NCI-H69 (cell line): ENCODE data around the gene CHI3L1.

Source experiments
- DNase-seq: peaks from one replicate; lab custom pipeline; 2025; lab: John Stamatoyannopoulos, UW

Gene CHI3L1

GRCh38 chr1:203151362-203152157 lies 34.9 kb downstream of the CHI3L1 start:
- no peak for DNase-seq

- DNase-seq, result no peak
Observed at GRCh38 chr1:203150511-203151297, 35.8 kb downstream of the CHI3L1 start.

GRCh38 chr1:203149188-203149840 lies 37.2 kb downstream of the CHI3L1 start:
- no peak for DNase-seq

GRCh38 chr1:203148579-203148978 lies 37.9 kb downstream of the CHI3L1 start:
- DNase-seq, result no peak

- DNase-seq, result peak; percentile 79
Observed at GRCh38 chr1:203148127-203148526, 38.4 kb downstream of the CHI3L1 start.

- DNase-seq, result no peak
Observed at GRCh38 chr1:203147376-203147775, 39.1 kb downstream of the CHI3L1 start.

- no peak for DNase-seq
Observed at GRCh38 chr1:203146537-203146936, 40.0 kb downstream of the CHI3L1 start.

- DNase-seq, result no peak
Observed at GRCh38 chr1:203146042-203146369, 40.5 kb downstream of the CHI3L1 start.

- peak; percentile 15 for DNase-seq
Observed at GRCh38 chr1:203145321-203146041, 41.0 kb downstream of the CHI3L1 start.

- peak; percentile 10 for DNase-seq
Observed at GRCh38 chr1:203144661-203145060, 41.8 kb downstream of the CHI3L1 start.

GRCh38 chr1:203143641-203144040 lies 42.9 kb downstream of the CHI3L1 start:
- no peak for DNase-seq

- peak; percentile 96 for DNase-seq
Observed at GRCh38 chr1:203142684-203143408, 43.7 kb downstream of the CHI3L1 start.

GRCh38 chr1:203142124-203142523 lies 44.4 kb downstream of the CHI3L1 start:
- no peak for DNase-seq

- no peak for DNase-seq
Observed at GRCh38 chr1:203140743-203141520, 45.6 kb downstream of the CHI3L1 start.

GRCh38 chr1:203139976-203140475 lies 46.5 kb downstream of the CHI3L1 start:
- no peak for DNase-seq

- DNase-seq, result no peak
Observed at GRCh38 chr1:203138066-203138465, 48.4 kb downstream of the CHI3L1 start.

GRCh38 chr1:203137324-203137723 lies 49.2 kb downstream of the CHI3L1 start:
- DNase-seq, result no peak

GRCh38 chr1:203136409-203137042 lies 50.0 kb downstream of the CHI3L1 start:
- peak; percentile 46 for DNase-seq

- no peak for DNase-seq
Observed at GRCh38 chr1:203135636-203136305, 50.7 kb downstream of the CHI3L1 start.
